Measurements from ENCODE around the gene ACAP2. TPM values are rescaled to one million over a fixed set of nuclear protein-coding genes. Genes with fewer than 3 reads are reported as not detected.

Gene ACAP2
- total RNA-seq, 1 experiment from 2014 or later: 42.9 TPM

GRCh38 chr3:195410546-195410945 is 32.3 kb downstream of the ACAP2 start:
- H3K9me3 Mint-ChIP-seq (ENCODE audit: unreplicated experiment): peaks cover 17% of the 10 kb centered on the region
- H3K4me1 ChIP-seq: no peaks in the 10 kb centered on the region
- H3K4me3 Mint-ChIP-seq (ENCODE audit: unreplicated experiment): no peak overlapping the region
- 0 out of 2 replicates have a peak, but pooled peaks cover 6% of the 10 kb centered on the region for H3K9me3 ChIP-seq
- ChIA-PET POLR2A (no interaction called here), CTCF (no interaction called here)
- H3K27ac Mint-ChIP-seq (ENCODE audit: unreplicated experiment): no peak overlapping the region
- no peak for TF ChIP-seq CTCF (IDR thresholded peaks at IDR 0.05; ENCODE audit: insufficient read depth in 1 of 2, low read depth in 1 of 2, low read length in 1 of 2, severe bottlenecking in 1 of 2, unreplicated experiment in 1 of 2)
- no peaks in the 10 kb centered on the region for H3K36me3 ChIP-seq (ENCODE audit: control insufficient read depth, insufficient read depth, low read length)
- no peaks in the 10 kb centered on the region for H3K27me3 ChIP-seq (replicated peaks; ENCODE audit: control insufficient read depth, insufficient read depth, low read length)
- no peak overlapping the region for H3K4me3 ChIP-seq (ENCODE audit: low read depth, low read length)
- H3K27me3 Mint-ChIP-seq (ENCODE audit: insufficient read depth, unreplicated experiment): no peaks in the 10 kb centered on the region
- peaks cover 18% of the 10 kb centered on the region for H3K36me3 Mint-ChIP-seq (ENCODE audit: insufficient read depth, unreplicated experiment)
- DNase-seq: no peak
- intact Hi-C loops (cut with micrococcal nuclease; ENCODE audit: unreplicated experiment): no loop called here
- no TSS peak for BruUV-seq (replicated peaks)
- no peaks in the 10 kb centered on the region for H3K4me1 Mint-ChIP-seq (ENCODE audit: low read depth, unreplicated experiment)

- DNase-seq: no peak
- TF ChIP-seq CTCF (IDR thresholded peaks at IDR 0.05; ENCODE audit: insufficient read depth in 1 of 2, low read depth in 1 of 2, low read length in 1 of 2, severe bottlenecking in 1 of 2, unreplicated experiment in 1 of 2): no peak
- BruUV-seq (replicated peaks): no TSS peak
- Histone ChIP-seq H3K9me3 (0 out of 2 replicates have a peak, but pooled peaks cover 6% of the 10 kb centered on the region), H3K27me3 (replicated peaks; ENCODE audit: control insufficient read depth, insufficient read depth, low read length) (no peaks in the 10 kb centered on the region), H3K4me3 (ENCODE audit: low read depth, low read length) (no peak overlapping the region), H3K36me3 (ENCODE audit: control insufficient read depth, insufficient read depth, low read length) (no peaks in the 10 kb centered on the region), H3K4me1 (no peaks in the 10 kb centered on the region)
- Mint-ChIP-seq H3K9me3 (ENCODE audit: unreplicated experiment) (peaks cover 17% of the 10 kb centered on the region), H3K27ac (ENCODE audit: unreplicated experiment) (no peak overlapping the region), H3K27me3 (ENCODE audit: insufficient read depth, unreplicated experiment) (no peaks in the 10 kb centered on the region), H3K4me1 (ENCODE audit: low read depth, unreplicated experiment) (no peaks in the 10 kb centered on the region), H3K4me3 (ENCODE audit: unreplicated experiment) (no peak overlapping the region), H3K36me3 (ENCODE audit: insufficient read depth, unreplicated experiment) (peaks cover 13% of the 10 kb centered on the region)
- ChIA-PET POLR2A (no interaction called here), CTCF (no interaction called here)
- intact Hi-C loops (cut with micrococcal nuclease; ENCODE audit: unreplicated experiment): no loop called here
Observed at GRCh38 chr3:195407531-195408409, 35.0 kb downstream of the ACAP2 start.

DNA sequence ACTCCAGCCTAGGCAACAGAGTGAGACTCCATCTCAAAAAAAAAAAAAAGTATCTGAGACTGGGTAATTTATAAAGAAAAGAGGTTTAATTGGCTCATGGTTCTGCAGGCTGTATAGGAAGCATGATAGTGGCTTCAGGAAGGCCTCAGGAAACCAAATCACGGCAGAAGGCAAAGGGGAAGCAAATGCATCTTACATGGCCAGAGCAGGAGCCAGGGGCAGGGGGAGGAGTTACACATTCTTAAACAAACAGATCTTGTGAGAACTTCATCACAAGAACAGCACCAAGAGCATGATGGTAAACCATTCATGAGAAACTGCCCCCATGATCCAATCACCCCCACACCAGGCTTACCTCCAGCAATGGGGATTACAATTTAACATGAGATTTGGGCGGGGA is 37.2 kb downstream of the ACAP2 start:
- no peaks in the 10 kb centered on the region for H3K36me3 ChIP-seq (ENCODE audit: control insufficient read depth, insufficient read depth, low read length)
- Mint-ChIP-seq H3K4me3 (ENCODE audit: unreplicated experiment) (no peak overlapping the region), H3K27me3 (ENCODE audit: insufficient read depth, unreplicated experiment) (no peaks in the 10 kb centered on the region), H3K36me3 (ENCODE audit: insufficient read depth, unreplicated experiment) (peaks cover 13% of the 10 kb centered on the region), H3K9me3 (ENCODE audit: unreplicated experiment) (peaks cover 17% of the 10 kb centered on the region), H3K27ac (ENCODE audit: unreplicated experiment) (no peak overlapping the region), H3K4me1 (ENCODE audit: low read depth, unreplicated experiment) (no peaks in the 10 kb centered on the region)
- intact Hi-C loops (cut with micrococcal nuclease; ENCODE audit: unreplicated experiment): no loop called here
- no TSS peak for BruUV-seq (replicated peaks)
- no peak overlapping the region for H3K4me3 ChIP-seq (ENCODE audit: low read depth, low read length)
- CTCF ChIA-PET: no interaction called here
- no peaks in the 10 kb centered on the region for H3K27me3 ChIP-seq (replicated peaks; ENCODE audit: control insufficient read depth, insufficient read depth, low read length)
- no peak for TF ChIP-seq CTCF (IDR thresholded peaks at IDR 0.05; ENCODE audit: insufficient read depth in 1 of 2, low read depth in 1 of 2, low read length in 1 of 2, severe bottlenecking in 1 of 2, unreplicated experiment in 1 of 2)
- POLR2A ChIA-PET: no interaction called here
- no peak for DNase-seq
- H3K4me1 ChIP-seq: no peaks in the 10 kb centered on the region
- H3K9me3 ChIP-seq: 0 out of 2 replicates have a peak, but pooled peaks cover 6% of the 10 kb centered on the region

All from Caco-2 (cell line).